ENCODE measurements around the gene VSX1.

Gene VSX1

GRCh38 chr20:25032478-25033264, 49.3 kb downstream of the VSX1 start:
- no peak overlapping the region for H3K4me3 ChIP-seq (ENCODE audit: low read depth, low read length)
- no peak for TF ChIP-seq CTCF (IDR thresholded peaks at IDR 0.05; ENCODE audit: borderline replicate concordance, insufficient read depth, low read depth, low read length)

- H3K4me3 ChIP-seq (ENCODE audit: low read depth, low read length) = no peak overlapping the region
- TF ChIP-seq CTCF (IDR thresholded peaks at IDR 0.05; ENCODE audit: borderline replicate concordance, insufficient read depth, low read depth, low read length) = no peak
Measured at GRCh38 chr20:25032065-25032477, 49.9 kb downstream of the VSX1 start.

GRCh38 chr20:25031241-25031640, 50.7 kb downstream of the VSX1 start:
- H3K4me3 ChIP-seq (ENCODE audit: low read depth, low read length) = no peak overlapping the region
- TF ChIP-seq CTCF (IDR thresholded peaks at IDR 0.05; ENCODE audit: borderline replicate concordance, insufficient read depth, low read depth, low read length) = no peak

GRCh38 chr20:25030649-25031207, 51.2 kb downstream of the VSX1 start:
- no peak for TF ChIP-seq CTCF (IDR thresholded peaks at IDR 0.05; ENCODE audit: borderline replicate concordance, insufficient read depth, low read depth, low read length)
- H3K4me3 ChIP-seq (ENCODE audit: low read depth, low read length) = no peak overlapping the region

- H3K4me3 ChIP-seq (ENCODE audit: low read depth, low read length) = no peak overlapping the region
- no peak for TF ChIP-seq CTCF (IDR thresholded peaks at IDR 0.05; ENCODE audit: borderline replicate concordance, insufficient read depth, low read depth, low read length)
Measured at GRCh38 chr20:25030007-25030648, 51.8 kb downstream of the VSX1 start.

GRCh38 chr20:25025986-25026605, 55.8 kb downstream of the VSX1 start:
- TF ChIP-seq CTCF (IDR thresholded peaks at IDR 0.05; ENCODE audit: borderline replicate concordance, insufficient read depth, low read depth, low read length) = no peak
- no peak overlapping the region for H3K4me3 ChIP-seq (ENCODE audit: low read depth, low read length)
